Endothelial cell of umbilical vein (primary cell): Measurements from ENCODE around the gene ARMC5.

Source experiments
- CTCF ChIP-seq, 2 donors: IDR thresholded peaks; 1 replicate in 1 of 2; 2 replicates in 1 of 2; pipeline ENCODE4 v1.5.1; 2011; ENCODE audit warnings: low read length in 2 of 2, mild to moderate bottlenecking in 2 of 2, moderate library complexity in 2 of 2, control low read depth in 1 of 2, inconsistent platforms in 1 of 2, low read depth in 1 of 2; ENCODE audit not compliant: insufficient read depth in 1 of 2; ENCODE audit errors: extremely low read depth in 1 of 2
- EZH2 ChIP-seq: IDR thresholded peaks from 2 replicates; pipeline ENCODE4 v1.6.1; 2012; ENCODE audit warnings: borderline replicate concordance, low read depth, mild to moderate bottlenecking, moderate library complexity, low read length, inconsistent platforms; ENCODE audit not compliant: severe bottlenecking
- JUN ChIP-seq: IDR thresholded peaks from 2 replicates; pipeline ENCODE4 v1.6.1; 2011; ENCODE audit warnings: borderline replicate concordance, low read depth; ENCODE audit not compliant: insufficient read length, insufficient read depth
- POLR2A ChIP-seq: IDR thresholded peaks from 2 replicates; pipeline ENCODE4 v1.6.1; 2012; ENCODE audit warnings: low read depth, mild to moderate bottlenecking, control low read depth, low read length

GRCh38 chr16:31423241-31423640 is 36.1 kb upstream of the ARMC5 start:
- TF ChIP-seq CTCF (IDR thresholded peaks at IDR 0.05; ENCODE audit: extremely low read depth in 1 of 2, insufficient read depth in 1 of 2, low read depth in 1 of 2, low read length in 2 of 2) = no peak
- no peak for TF ChIP-seq POLR2A
- no peak for TF ChIP-seq JUN
- TF ChIP-seq EZH2 = no peak
